Smooth muscle cell (in vitro differentiated cells): ENCODE data around the gene KPNA6. TPM values are rescaled to one million over a fixed set of nuclear protein-coding genes. Genes with fewer than 3 reads are reported as not detected.
A peak's percentile ranks its signal among the peaks of the same experiment; 100 is the strongest.

Experiments used
- DNase-seq: peaks from one replicate; lab custom pipeline; 2025; ENCODE audit not compliant: unreplicated experiment; lab: John Stamatoyannopoulos, UW
- H2AFZ ChIP-seq: fragments of 200-600 bp; sonication (generic); 2 replicates; pipeline ENCODE4 v1.6.0; 2016; ENCODE audit warnings: antibody characterized with exemption, low read depth, mild to moderate bottlenecking
- H3F3A ChIP-seq: fragments of 200-600 bp; sonication (generic); 2 replicates; pipeline ENCODE4 v1.6.0; 2017; ENCODE audit warnings: antibody characterized with exemption, low read depth
- H3K27ac ChIP-seq: fragments of 200-600 bp; sonication (generic); 2 replicates; pipeline ENCODE4 v1.5.1; 2016; ENCODE audit warnings: low read depth, mild to moderate bottlenecking
- H3K27me3 ChIP-seq: fragments of 200-600 bp; sonication (generic); 2 replicates; pipeline ENCODE4 v1.6.1; 2016; ENCODE audit warnings: low read depth, mild to moderate bottlenecking
- H3K36me3 ChIP-seq: fragments of 200-600 bp; sonication (generic); 2 replicates; pipeline ENCODE4 v1.5.1; 2016; ENCODE audit warnings: low read depth
- H3K4me1 ChIP-seq: fragments of 200-600 bp; sonication (generic); 2 replicates; pipeline ENCODE4 v1.5.1; 2016; ENCODE audit warnings: low read depth
- H3K4me2 ChIP-seq: fragments of 200-600 bp; sonication (generic); 2 replicates; pipeline ENCODE4 v1.6.0; 2016; ENCODE audit warnings: mild to moderate bottlenecking
- H3K4me3 ChIP-seq: fragments of 200-600 bp; sonication (generic); 2 replicates; pipeline ENCODE4 v1.5.1; 2016; ENCODE audit warnings: mild to moderate bottlenecking
- H3K79me2 ChIP-seq: fragments of 200-600 bp; sonication (generic); 2 replicates; pipeline ENCODE4 v1.6.0; 2016; ENCODE audit warnings: low read depth, mild to moderate bottlenecking
- H3K9ac ChIP-seq: fragments of 200-600 bp; sonication (generic); 2 replicates; pipeline ENCODE4 v1.6.0; 2016; ENCODE audit warnings: low read depth
- H3K9me3 ChIP-seq: fragments of 200-600 bp; sonication (generic); replicated peaks from 2 replicates; pipeline ENCODE4 v1.5.1; 2016; ENCODE audit warnings: low read depth
- H4K20me1 ChIP-seq: fragments of 200-600 bp; sonication (generic); 2 replicates; pipeline ENCODE4 v1.6.0; 2016; ENCODE audit warnings: low read depth
- CTCF ChIP-seq: fragments of 200-600 bp; sonication (generic); IDR thresholded peaks from 2 replicates; pipeline ENCODE4 v1.5.1; 2017; ENCODE audit warnings: borderline replicate concordance, mild to moderate bottlenecking, antibody characterized with exemption; ENCODE audit not compliant: insufficient read depth, poor library complexity, severe bottlenecking
- WGBS: methylation state at CpG from one replicate; pipeline ENCODE4 v1.1.7; 2016; ENCODE audit warnings: low lambda C conversion rate; 5-methylcytosine and 5-hydroxymethylcytosine counted together
- polyA plus RNA-seq: library from polyadenylated mRNA; unstranded; fragments of >200 nt; fragmentation: Nextera tagmentation; extraction: Ambion mirVana; gene quantifications from 2 replicates; pipeline ENCODE4 v1.2.1, GENCODE V29; 2016
- total RNA-seq: library from RNA; depleted of rRNA; stranded (reverse); fragments of >200 nt; gene quantifications from 2 replicates; pipeline ENCODE4 v1.2.3, GENCODE V29; 2014

KPNA6 gene
- total and polyA plus RNA-seq, 2 experiments from 2014 or later: 29.1 to 35.8 TPM

GRCh38 chr1:32205401-32206370 lies 97.8 kb downstream of the KPNA6 start, which contains the start of gene IQCC:
Gene IQCC (plus strand): TSS chr1:32205671. CDS start chr1:32205682, 11 bp downstream.
- H4K20me1 ChIP-seq: no peaks in the 10 kb centered on the region
- H3K79me2 ChIP-seq: no peaks in the 10 kb centered on the region
- peak within 1 kb of the TSS; percentile 97 for H3K9ac ChIP-seq
- no peaks in the 10 kb centered on the region for H3K36me3 ChIP-seq
- peak within 1 kb of the TSS; percentile 99 for H3K4me2 ChIP-seq
- peak within 1 kb of the TSS; percentile 72 for H3K27ac ChIP-seq
- peak within 1 kb of the TSS; percentile 18 for H2AFZ ChIP-seq
- H3K9me3 ChIP-seq: no peaks in the 10 kb centered on the region
- peaks cover 3% of the 10 kb centered on the region for H3F3A ChIP-seq
- peaks cover 8% of the 10 kb centered on the region for H3K4me1 ChIP-seq
- peak within 1 kb of the TSS; percentile 83 for H3K4me3 ChIP-seq
- whole genome bisulfite sequencing: 6% methylated on average over 77 of the region's 77 CpGs
- TF ChIP-seq CTCF: no peak
- peak; percentile 48 for DNase-seq
- no peaks in the 10 kb centered on the region for H3K27me3 ChIP-seq

- no peak overlapping the region for H2AFZ ChIP-seq
- H3K27ac ChIP-seq: no peak overlapping the region
- no peaks in the 10 kb centered on the region for H3F3A ChIP-seq
- no peak overlapping the region for H3K9ac ChIP-seq
- peaks cover 3% of the 10 kb centered on the region for H3K4me1 ChIP-seq
- no peaks in the 10 kb centered on the region for H3K9me3 ChIP-seq
- no peak overlapping the region for H3K4me2 ChIP-seq
- H3K4me3 ChIP-seq: no peak overlapping the region
- no peaks in the 10 kb centered on the region for H3K79me2 ChIP-seq
- TF ChIP-seq CTCF: no peak
- H3K27me3 ChIP-seq: no peaks in the 10 kb centered on the region
- H3K36me3 ChIP-seq: no peaks in the 10 kb centered on the region
- no peaks in the 10 kb centered on the region for H4K20me1 ChIP-seq
- WGBS: 96% methylated on average over 6 of the region's 6 CpGs
- DNase-seq: no peak
These were observed 100.6 kb downstream of the KPNA6 start for GRCh38 chr1:32208469-32208868.

GRCh38 chr1:32208891-32209328 lies 101.1 kb downstream of the KPNA6 start, which contains the start of gene DCDC2B:
Gene DCDC2B (plus strand): TSS chr1:32209089. CDS start chr1:32209094, 5 bp downstream.
- H3K9ac ChIP-seq: no peak within 1 kb of the TSS
- H3K4me3 ChIP-seq: no peak within 1 kb of the TSS
- H3F3A ChIP-seq: no peaks in the 10 kb centered on the region
- DNase-seq: no peak
- H3K4me2 ChIP-seq: no peak within 1 kb of the TSS
- no peak within 1 kb of the TSS for H3K27ac ChIP-seq
- H3K79me2 ChIP-seq: no peaks in the 10 kb centered on the region
- H3K9me3 ChIP-seq: no peaks in the 10 kb centered on the region
- H3K27me3 ChIP-seq: no peaks in the 10 kb centered on the region
- TF ChIP-seq CTCF: no peak
- 98% methylated on average over 5 of the region's 5 CpGs for WGBS
- H3K36me3 ChIP-seq: no peaks in the 10 kb centered on the region
- no peaks in the 10 kb centered on the region for H4K20me1 ChIP-seq
- no peak within 1 kb of the TSS for H2AFZ ChIP-seq
- H3K4me1 ChIP-seq: peaks cover 3% of the 10 kb centered on the region
